Prostate gland (tissue), 2 donors: ENCODE data around the gene ENGASE. TPM values are rescaled to one million over a fixed set of nuclear protein-coding genes. Genes with fewer than 3 reads are reported as not detected.
A peak's percentile ranks its signal among the peaks of the same experiment; 100 is the strongest.

ENCODE experiments used
- DNase-seq: peaks from one replicate; pipeline ENCODE4 v3.0.0-alpha.2; 2019; ENCODE audit warnings: low spot score
- H3K27ac ChIP-seq, 2 donors: fragments of 200-600 bp; sonication (generic); 2 replicates each; pipeline ENCODE4 v1.5.1; 2017 to 2019
- H3K27me3 ChIP-seq: fragments of 200-600 bp; sonication (generic); replicated peaks from 2 replicates; pipeline ENCODE4 v1.5.1; 2019; ENCODE audit not compliant: insufficient read depth
- H3K36me3 ChIP-seq, 2 donors: fragments of 200-600 bp; sonication (generic); 1 replicate in 1 of 2; 2 replicates in 1 of 2; pipeline versions ENCODE4 v1.5.1 to v1.8.1; 2017 to 2019
- H3K4me1 ChIP-seq: fragments of 200-600 bp; sonication (generic); replicated peaks from 2 replicates; pipeline ENCODE4 v1.5.1; 2019
- H3K4me3 ChIP-seq, 2 donors: fragments of 200-600 bp; sonication (generic); 2 replicates each; pipeline ENCODE4 v1.5.1; 2017 to 2019
- H3K9me3 ChIP-seq: fragments of 200-600 bp; sonication (generic); 2 replicates; pipeline ENCODE4 v1.5.1; 2017
- POLR2A ChIP-seq: fragments of 450-650 bp; IDR thresholded peaks from one replicate; pipeline ENCODE4 v1.6.1; 2016; ENCODE audit warnings: antibody characterized with exemption, mild to moderate bottlenecking
- POLR2AphosphoS5 ChIP-seq: sonication (generic); formaldehyde crosslinking; IDR thresholded peaks from one replicate; pipeline ENCODE4 v1.6.1; 2017; ENCODE audit warnings: antibody characterized with exemption
- WGBS: methylation state at CpG from one replicate; pipeline ENCODE4 v1.1.5; 2018; 5-methylcytosine and 5-hydroxymethylcytosine counted together
- intact Hi-C: fragments of 100-400 bp; cut with DNase I; formaldehyde crosslinking; loops from one replicate; pipeline ENCODE4 v1.14.2; 2022
- total RNA-seq, 2 donors: library from RNA; depleted of rRNA; stranded (reverse); fragments of >200 nt; gene quantifications; one replicate each; pipeline ENCODE4 v1.1.0, GENCODE V29; 2016
- TF ChIP-seq, protein P1 (sequence below), 4 experiments: fragments of 200-600 bp in 2 of 4; fragments of 450-650 bp in 2 of 4; sonication (generic) in 2 of 4; IDR thresholded peaks; 1 replicate in 3 of 4; 2 replicates in 1 of 4; pipeline ENCODE4 v1.5.1; 2016 to 2019; ENCODE audit warnings: antibody characterized with exemption in 4 of 4, mild to moderate bottlenecking in 2 of 4, moderate library complexity in 2 of 4

Gene ENGASE
- total RNA-seq, 2 donors from 2014 or later: 19.4 to 45.7 TPM

DNA sequence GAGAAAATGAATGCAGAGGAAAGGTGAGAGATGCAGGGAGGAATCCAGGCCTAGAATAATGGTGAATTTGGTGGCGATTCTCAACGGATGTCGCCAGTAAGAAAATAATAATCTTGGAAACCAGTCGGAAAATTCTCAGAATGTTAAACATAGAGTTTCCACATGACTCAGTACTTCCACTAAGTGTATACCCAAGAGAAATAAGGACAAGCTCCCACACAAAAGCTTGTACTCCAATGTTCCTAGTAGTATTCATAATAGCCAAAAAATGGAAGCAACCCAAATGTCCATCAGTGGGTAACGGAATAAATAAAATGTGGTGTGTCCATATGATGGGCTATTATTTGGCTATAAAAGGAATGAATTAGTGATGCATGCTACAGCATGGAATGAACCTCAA is 19.4 kb upstream of the ENGASE start:
- no peak for DNase-seq
- Histone ChIP-seq H3K36me3 (no peaks in the 10 kb centered on the region), H3K4me1 (no peaks in the 10 kb centered on the region), H3K4me3 (no peak overlapping the region), H3K27me3 (no peaks in the 10 kb centered on the region), H3K27ac (no peak overlapping the region), H3K9me3 (no peaks in the 10 kb centered on the region)
- TF ChIP-seq POLR2AphosphoS5: no peak
- TF ChIP-seq POLR2A: no peak
- TF ChIP-seq, protein P1, sequence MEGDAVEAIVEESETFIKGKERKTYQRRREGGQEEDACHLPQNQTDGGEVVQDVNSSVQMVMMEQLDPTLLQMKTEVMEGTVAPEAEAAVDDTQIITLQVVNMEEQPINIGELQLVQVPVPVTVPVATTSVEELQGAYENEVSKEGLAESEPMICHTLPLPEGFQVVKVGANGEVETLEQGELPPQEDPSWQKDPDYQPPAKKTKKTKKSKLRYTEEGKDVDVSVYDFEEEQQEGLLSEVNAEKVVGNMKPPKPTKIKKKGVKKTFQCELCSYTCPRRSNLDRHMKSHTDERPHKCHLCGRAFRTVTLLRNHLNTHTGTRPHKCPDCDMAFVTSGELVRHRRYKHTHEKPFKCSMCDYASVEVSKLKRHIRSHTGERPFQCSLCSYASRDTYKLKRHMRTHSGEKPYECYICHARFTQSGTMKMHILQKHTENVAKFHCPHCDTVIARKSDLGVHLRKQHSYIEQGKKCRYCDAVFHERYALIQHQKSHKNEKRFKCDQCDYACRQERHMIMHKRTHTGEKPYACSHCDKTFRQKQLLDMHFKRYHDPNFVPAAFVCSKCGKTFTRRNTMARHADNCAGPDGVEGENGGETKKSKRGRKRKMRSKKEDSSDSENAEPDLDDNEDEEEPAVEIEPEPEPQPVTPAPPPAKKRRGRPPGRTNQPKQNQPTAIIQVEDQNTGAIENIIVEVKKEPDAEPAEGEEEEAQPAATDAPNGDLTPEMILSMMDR (IDR thresholded peaks at IDR 0.05): no peak
- WGBS: 87% methylated on average over 5 of the region's 5 CpGs
- intact Hi-C loops: no loop called here

DNA sequence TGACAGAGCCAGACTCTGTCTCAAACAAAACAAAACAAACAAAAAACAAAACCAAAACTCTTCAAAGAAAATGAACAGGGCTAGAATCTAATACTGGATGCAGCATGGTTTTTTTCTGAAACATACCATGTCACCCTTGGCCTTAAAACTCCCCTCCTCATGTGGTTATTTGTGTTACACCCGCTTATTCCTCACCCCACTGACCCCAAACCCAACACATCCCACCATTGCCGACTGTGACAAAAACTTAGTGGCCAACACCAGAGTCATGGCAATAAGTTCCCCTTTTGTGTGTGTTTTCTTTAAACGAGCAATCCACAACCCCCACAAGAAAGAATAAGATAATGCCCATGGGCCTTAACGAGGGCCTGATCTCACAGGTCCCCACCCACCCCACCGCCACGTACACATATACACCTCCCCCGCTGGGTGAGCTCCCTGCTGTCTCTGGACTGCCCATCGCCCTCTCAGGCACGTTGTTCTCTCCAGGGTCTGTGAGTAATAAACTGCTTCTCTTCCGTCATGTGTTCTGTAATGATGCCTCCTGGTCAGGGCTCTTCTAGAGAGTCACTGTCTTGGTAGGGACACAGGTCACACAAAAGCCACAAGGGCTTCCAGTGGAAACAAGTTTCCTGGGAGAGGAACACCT is 16.8 kb upstream of the ENGASE start:
- DNase-seq: no peak
- H3K9me3 ChIP-seq: no peaks in the 10 kb centered on the region
- H3K4me3 ChIP-seq: no peak overlapping the region
- no peaks in the 10 kb centered on the region for H3K4me1 ChIP-seq
- no peak overlapping the region for H3K27ac ChIP-seq
- H3K36me3 ChIP-seq: no peaks in the 10 kb centered on the region
- intact Hi-C loops: no loop called here
- H3K27me3 ChIP-seq: no peaks in the 10 kb centered on the region
- TF ChIP-seq, protein P1 (IDR thresholded peaks at IDR 0.05): no peak
- TF ChIP-seq POLR2AphosphoS5 (no peak), POLR2A (no peak)
- WGBS: 88% methylated on average over 10 of the region's 10 CpGs

DNA sequence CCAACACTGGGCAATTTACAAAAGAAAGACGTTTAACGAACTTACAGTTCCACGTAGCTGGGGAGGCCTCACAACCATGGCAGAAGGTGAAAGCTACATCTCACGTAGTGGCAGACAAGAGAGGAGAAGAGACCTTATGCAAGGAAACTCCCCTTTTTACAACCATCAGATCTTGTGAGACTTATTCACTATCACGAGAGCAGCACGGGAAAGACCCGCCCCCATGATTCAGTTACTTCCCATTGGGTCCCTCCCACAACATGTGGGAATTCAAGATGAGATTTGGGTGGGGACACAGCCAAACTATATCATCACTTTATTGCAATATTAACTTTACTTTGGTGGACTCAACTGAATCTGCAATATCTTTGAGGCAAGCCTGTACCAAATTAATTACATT is 11.9 kb upstream of the ENGASE start:
- H3K4me1 ChIP-seq: no peaks in the 10 kb centered on the region
- no peaks in the 10 kb centered on the region for H3K36me3 ChIP-seq
- intact Hi-C loops: no loop called here
- no peak for DNase-seq
- WGBS: 78% methylated on average over 7 of the region's 7 CpGs
- H3K27ac ChIP-seq: no peak overlapping the region
- H3K9me3 ChIP-seq: no peaks in the 10 kb centered on the region
- no peaks in the 10 kb centered on the region for H3K27me3 ChIP-seq
- no peak for TF ChIP-seq POLR2A
- no peak for TF ChIP-seq POLR2AphosphoS5
- TF ChIP-seq, protein P1 (IDR thresholded peaks at IDR 0.05): no peak
- H3K4me3 ChIP-seq: no peak overlapping the region

DNA sequence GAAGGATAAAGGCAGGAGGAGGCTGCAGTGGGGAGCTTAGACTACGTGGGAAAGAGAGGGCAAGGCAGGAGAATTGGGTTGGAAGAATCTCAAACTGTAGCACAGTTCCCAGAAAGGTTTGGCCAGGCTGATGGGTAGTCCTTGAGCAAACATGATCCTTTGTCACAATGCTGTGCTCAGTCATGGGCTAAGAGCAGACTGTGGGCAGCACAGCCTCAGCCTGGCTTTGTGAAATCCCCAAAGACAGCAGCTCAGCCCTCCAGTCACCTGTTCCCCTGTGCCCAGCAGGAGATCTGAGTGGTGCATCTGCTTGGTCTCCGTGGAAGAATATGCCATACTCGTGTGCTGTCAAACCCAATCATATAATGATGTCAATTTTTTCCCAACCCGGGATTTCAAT is 10.6 kb upstream of the ENGASE start:
- no peak for DNase-seq
- H3K4me3 ChIP-seq: no peak overlapping the region
- H3K4me1 ChIP-seq: no peaks in the 10 kb centered on the region
- no peaks in the 10 kb centered on the region for H3K27me3 ChIP-seq
- H3K9me3 ChIP-seq: no peaks in the 10 kb centered on the region
- WGBS: 75% methylated on average over 4 of the region's 4 CpGs
- intact Hi-C loops: no loop called here
- no peak for TF ChIP-seq POLR2AphosphoS5
- no peak for TF ChIP-seq POLR2A
- H3K27ac ChIP-seq: no peak overlapping the region
- H3K36me3 ChIP-seq: no peaks in the 10 kb centered on the region

DNA sequence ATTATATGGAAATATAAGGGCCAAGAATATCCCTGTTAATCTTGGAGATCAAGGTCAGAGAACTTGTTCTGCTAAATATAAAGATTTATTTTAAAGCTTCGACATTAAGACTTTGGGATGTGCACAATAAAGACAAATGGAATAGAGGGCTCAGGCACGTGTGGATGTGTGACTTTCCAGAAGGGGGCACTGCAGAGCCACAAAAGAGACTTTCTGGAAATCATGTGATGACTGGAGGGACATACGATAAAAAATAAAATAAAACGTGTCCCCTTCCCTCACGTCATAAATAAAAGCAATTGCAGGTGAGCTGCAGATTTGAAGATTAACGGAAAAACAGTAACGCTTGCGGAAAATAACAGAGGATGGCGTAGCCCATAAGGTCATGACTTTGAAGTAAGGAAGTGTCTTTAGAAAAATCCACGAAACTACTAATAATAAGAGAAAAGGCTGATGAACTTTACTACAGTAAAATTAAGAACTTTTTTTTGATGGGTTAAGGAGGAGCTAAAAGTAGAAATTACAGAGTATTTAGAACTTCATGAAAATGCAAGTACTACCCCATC is 9.4 kb upstream of the ENGASE start:
- Histone ChIP-seq H3K36me3 (no peaks in the 10 kb centered on the region), H3K9me3 (no peaks in the 10 kb centered on the region), H3K4me3 (no peak overlapping the region), H3K27ac (no peak overlapping the region), H3K4me1 (no peaks in the 10 kb centered on the region), H3K27me3 (no peaks in the 10 kb centered on the region)
- intact Hi-C loops: no loop called here
- TF ChIP-seq, protein P1 (IDR thresholded peaks at IDR 0.05): peak in 3 of 4 experiments; percentile 60 to 77 (median 70)
- TF ChIP-seq POLR2AphosphoS5: peak; percentile 49
- TF ChIP-seq POLR2A: no peak
- peak; percentile 49 for DNase-seq
- WGBS: 41% methylated on average over 10 of the region's 10 CpGs
